DOHH2 (cell line): ENCODE data around the gene ST3GAL5.

Source experiments
- EZH2phosphoT487 ChIP-seq: fragments of 200-600 bp; sonication (generic); IDR thresholded peaks from 2 replicates; pipeline ENCODE4 v1.6.1; 2017; ENCODE audit warnings: borderline replicate concordance, mild to moderate bottlenecking, antibody characterized with exemption, low read length, moderate library complexity, mixed read lengths
- TF ChIP-seq, protein P1 (sequence below): fragments of 200-600 bp; sonication (generic); IDR thresholded peaks from one replicate; pipeline ENCODE4 v1.5.1; 2014; ENCODE audit warnings: antibody characterized with exemption, mild to moderate bottlenecking, low read depth, low read length; ENCODE audit not compliant: poor library complexity, severe bottlenecking

DNA sequence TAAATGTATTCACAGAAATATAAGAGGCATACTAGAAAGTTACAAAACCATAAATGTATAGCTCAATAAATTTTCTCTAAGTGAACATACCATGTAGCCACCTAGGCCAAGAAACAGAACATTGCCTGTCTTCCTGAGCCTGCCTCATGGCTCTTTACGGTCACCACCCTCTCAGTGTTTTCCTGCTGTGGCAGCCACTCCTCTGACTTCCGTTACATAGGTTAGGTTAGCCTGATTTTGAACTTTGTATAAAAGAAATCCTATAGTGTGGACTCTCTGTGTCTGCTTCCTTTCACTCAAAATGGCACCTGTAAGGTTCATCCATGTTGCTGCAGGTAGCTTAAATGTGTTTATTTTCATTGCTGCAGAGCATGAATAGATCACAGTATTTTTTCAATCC is 11.6 kb upstream of the ST3GAL5 start:
- TF ChIP-seq, protein P1, sequence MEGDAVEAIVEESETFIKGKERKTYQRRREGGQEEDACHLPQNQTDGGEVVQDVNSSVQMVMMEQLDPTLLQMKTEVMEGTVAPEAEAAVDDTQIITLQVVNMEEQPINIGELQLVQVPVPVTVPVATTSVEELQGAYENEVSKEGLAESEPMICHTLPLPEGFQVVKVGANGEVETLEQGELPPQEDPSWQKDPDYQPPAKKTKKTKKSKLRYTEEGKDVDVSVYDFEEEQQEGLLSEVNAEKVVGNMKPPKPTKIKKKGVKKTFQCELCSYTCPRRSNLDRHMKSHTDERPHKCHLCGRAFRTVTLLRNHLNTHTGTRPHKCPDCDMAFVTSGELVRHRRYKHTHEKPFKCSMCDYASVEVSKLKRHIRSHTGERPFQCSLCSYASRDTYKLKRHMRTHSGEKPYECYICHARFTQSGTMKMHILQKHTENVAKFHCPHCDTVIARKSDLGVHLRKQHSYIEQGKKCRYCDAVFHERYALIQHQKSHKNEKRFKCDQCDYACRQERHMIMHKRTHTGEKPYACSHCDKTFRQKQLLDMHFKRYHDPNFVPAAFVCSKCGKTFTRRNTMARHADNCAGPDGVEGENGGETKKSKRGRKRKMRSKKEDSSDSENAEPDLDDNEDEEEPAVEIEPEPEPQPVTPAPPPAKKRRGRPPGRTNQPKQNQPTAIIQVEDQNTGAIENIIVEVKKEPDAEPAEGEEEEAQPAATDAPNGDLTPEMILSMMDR, result no peak
- no peak for TF ChIP-seq EZH2phosphoT487
